ENCODE data around the gene CACNA2D4. TPM values are rescaled to one million over a fixed set of nuclear protein-coding genes. Genes with fewer than 3 reads are reported as not detected.

Gene CACNA2D4
- total RNA-seq, 1 donor from 2014 or later, result 0.87 TPM

DNA sequence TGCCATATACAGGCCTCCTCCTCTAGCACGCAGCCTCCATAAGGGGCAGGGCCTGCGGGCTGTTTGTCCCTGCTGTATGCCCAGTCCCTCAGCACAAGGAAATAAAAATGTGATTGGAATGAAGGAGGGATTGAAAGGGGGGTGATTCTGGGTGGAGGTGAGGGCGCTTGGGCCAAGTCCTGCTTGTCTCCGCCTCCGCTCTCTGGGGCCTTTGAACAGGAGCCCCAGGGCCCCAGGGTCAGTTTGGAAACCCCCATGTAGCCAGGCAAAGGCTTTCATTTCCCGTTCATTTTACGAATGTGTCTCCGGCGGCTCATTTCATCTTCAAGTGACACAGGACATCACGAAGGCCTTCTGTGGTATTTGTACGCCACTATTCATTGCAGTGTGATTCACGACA, 4.5 kb upstream of the CACNA2D4 start:
- no peak overlapping the region for H3K27ac Mint-ChIP-seq
- no peaks in the 10 kb centered on the region for H3K9me3 Mint-ChIP-seq
- H3K4me1 Mint-ChIP-seq (ENCODE audit: unreplicated experiment), result peaks cover 14% of the 10 kb centered on the region
- no peak overlapping the region for H3K4me3 Mint-ChIP-seq
- no peak for DNase-seq (ENCODE audit: extremely low spot score, unreplicated experiment)
- no peaks in the 10 kb centered on the region for H3K36me3 Mint-ChIP-seq
- TF ChIP-seq, protein P1, sequence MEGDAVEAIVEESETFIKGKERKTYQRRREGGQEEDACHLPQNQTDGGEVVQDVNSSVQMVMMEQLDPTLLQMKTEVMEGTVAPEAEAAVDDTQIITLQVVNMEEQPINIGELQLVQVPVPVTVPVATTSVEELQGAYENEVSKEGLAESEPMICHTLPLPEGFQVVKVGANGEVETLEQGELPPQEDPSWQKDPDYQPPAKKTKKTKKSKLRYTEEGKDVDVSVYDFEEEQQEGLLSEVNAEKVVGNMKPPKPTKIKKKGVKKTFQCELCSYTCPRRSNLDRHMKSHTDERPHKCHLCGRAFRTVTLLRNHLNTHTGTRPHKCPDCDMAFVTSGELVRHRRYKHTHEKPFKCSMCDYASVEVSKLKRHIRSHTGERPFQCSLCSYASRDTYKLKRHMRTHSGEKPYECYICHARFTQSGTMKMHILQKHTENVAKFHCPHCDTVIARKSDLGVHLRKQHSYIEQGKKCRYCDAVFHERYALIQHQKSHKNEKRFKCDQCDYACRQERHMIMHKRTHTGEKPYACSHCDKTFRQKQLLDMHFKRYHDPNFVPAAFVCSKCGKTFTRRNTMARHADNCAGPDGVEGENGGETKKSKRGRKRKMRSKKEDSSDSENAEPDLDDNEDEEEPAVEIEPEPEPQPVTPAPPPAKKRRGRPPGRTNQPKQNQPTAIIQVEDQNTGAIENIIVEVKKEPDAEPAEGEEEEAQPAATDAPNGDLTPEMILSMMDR (conservative IDR thresholded peaks at IDR 0.05), result no peak
- peaks cover 31% of the 10 kb centered on the region for H3K27me3 Mint-ChIP-seq

DNA sequence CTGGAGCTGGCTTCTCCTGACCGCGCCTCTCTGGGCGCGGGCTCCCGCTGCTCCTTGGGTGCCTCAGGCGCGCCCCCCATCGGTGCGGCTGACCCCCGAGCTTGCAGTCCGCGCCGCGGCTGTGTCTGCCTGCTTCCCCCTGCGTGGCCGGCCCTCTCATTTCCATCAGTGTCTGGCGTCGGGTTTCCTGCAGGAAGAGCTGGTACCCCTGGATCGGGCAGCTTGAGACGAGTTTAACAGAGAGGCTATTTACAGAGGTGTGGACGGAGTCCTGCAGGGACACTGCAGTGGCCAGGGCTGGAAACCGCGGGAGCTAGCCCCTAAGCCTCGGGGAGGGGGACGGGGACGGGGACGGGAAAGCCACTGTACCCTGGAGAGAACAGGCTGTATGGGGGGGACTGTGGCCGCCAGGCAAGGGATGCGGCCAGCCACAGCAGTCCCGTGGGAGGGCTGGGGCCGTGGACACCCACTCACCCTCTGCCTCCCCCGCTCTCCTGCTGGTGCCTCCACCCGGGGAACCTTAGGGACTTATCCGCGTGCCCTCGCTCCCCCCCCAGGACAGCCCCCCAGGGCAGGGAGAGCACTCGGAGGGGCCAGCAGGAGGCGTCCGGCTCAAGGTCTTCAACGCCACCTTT, 3.7 kb upstream of the CACNA2D4 start:
- H3K9me3 Mint-ChIP-seq, result no peaks in the 10 kb centered on the region
- peaks cover 26% of the 10 kb centered on the region for H3K27me3 Mint-ChIP-seq
- H3K27ac Mint-ChIP-seq, result no peak overlapping the region
- TF ChIP-seq, protein P1 (conservative IDR thresholded peaks at IDR 0.05), result no peak
- no peak for DNase-seq (ENCODE audit: extremely low spot score, unreplicated experiment)
- H3K4me3 Mint-ChIP-seq, result no peak overlapping the region
- H3K4me1 Mint-ChIP-seq (ENCODE audit: unreplicated experiment), result peaks cover 14% of the 10 kb centered on the region
- H3K36me3 Mint-ChIP-seq, result no peaks in the 10 kb centered on the region

DNA sequence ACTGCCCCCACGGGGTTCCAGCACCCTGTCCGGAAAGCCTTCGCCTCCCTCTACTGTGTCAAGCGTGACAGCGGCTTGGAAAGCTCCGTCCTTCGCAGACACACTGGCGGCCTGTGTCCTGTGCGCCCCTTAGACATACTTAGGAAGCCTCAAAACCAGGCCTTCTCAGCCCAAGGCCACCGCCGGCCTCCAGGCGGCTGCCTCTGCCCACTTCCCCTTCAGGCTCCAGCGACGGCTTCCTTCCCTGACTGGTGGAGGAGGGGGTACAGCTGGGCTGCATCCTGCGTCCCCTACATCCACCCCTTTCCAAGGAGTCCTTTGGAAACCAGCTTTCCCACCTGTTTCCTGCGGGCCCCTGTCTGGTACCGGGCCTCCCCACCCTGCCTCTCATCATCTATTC, 2.5 kb upstream of the CACNA2D4 start:
- H3K27me3 Mint-ChIP-seq, result peaks cover 24% of the 10 kb centered on the region
- TF ChIP-seq, protein P1 (conservative IDR thresholded peaks at IDR 0.05), result no peak
- H3K36me3 Mint-ChIP-seq, result no peaks in the 10 kb centered on the region
- H3K27ac Mint-ChIP-seq, result no peak overlapping the region
- no peaks in the 10 kb centered on the region for H3K9me3 Mint-ChIP-seq
- DNase-seq (ENCODE audit: extremely low spot score, unreplicated experiment), result no peak
- no peak overlapping the region for H3K4me3 Mint-ChIP-seq
- H3K4me1 Mint-ChIP-seq (ENCODE audit: unreplicated experiment), result peaks cover 14% of the 10 kb centered on the region

DNA sequence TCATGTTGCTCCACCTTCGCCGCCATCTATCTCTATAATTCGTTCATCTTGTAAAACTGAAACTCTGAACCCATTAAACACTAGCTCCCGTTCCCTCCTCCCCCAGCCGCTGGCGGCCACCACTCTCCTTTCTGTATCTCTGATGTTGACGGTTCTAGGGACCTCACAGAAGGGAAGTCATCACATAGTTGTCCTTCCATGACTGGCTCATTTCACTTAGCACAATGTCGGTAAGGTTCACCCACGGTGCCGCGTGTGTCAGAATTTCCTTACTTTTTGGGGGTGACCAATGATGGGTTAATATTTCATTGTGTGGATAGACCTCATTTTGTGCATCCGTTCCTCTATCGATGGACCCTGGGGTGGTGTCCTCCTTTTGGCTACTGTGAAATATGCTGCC, 2.0 kb upstream of the CACNA2D4 start:
- TF ChIP-seq, protein P1 (conservative IDR thresholded peaks at IDR 0.05), result no peak
- Mint-ChIP-seq H3K4me3 (no peak overlapping the region), H3K4me1 (ENCODE audit: unreplicated experiment) (peaks cover 14% of the 10 kb centered on the region), H3K27me3 (peaks cover 27% of the 10 kb centered on the region), H3K36me3 (no peaks in the 10 kb centered on the region), H3K27ac (no peak overlapping the region), H3K9me3 (no peaks in the 10 kb centered on the region)
- DNase-seq (ENCODE audit: extremely low spot score, unreplicated experiment), result no peak

DNA sequence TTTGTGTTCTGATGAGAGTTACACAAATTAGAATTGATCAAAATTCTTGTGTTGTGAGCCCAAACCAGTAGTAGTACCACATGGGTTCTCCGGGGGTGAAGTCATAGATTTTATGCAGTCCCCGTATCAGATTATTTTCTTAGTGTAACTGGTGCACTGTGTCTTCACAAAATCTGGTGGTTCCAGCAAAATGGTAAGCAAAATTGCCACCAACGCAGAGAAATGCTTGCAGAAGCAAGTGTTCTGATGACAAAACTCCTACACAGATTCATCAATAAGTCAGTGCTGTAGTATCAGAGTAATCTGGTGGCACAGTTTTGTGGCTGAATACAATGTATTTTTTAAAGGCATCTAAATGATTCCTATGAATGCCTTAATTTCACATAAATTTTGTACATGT, 1.3 kb upstream of the CACNA2D4 start:
- TF ChIP-seq, protein P1 (conservative IDR thresholded peaks at IDR 0.05), result no peak
- peaks cover 25% of the 10 kb centered on the region for H3K27me3 Mint-ChIP-seq
- no peaks in the 10 kb centered on the region for H3K36me3 Mint-ChIP-seq
- peaks cover 9% of the 10 kb centered on the region for H3K4me1 Mint-ChIP-seq (ENCODE audit: unreplicated experiment)
- no peak overlapping the region for H3K27ac Mint-ChIP-seq
- no peaks in the 10 kb centered on the region for H3K9me3 Mint-ChIP-seq
- no peak overlapping the region for H3K4me3 Mint-ChIP-seq
- no peak for DNase-seq (ENCODE audit: extremely low spot score, unreplicated experiment)
